Stimulated activated CD8-positive, alpha-beta memory T cell treated with anti-CD3 and anti-CD28 coated beads, Interleukin-7, amount 100 ng/mL, for 24 hours (primary cell): Measurements from ENCODE around the gene DISP3.

Experiments used
- DNase-seq: peaks from one replicate; pipeline ENCODE4 v3.0.0-alpha.2; 2020; ENCODE audit warnings: low read depth

The DISP3 gene

DNA sequence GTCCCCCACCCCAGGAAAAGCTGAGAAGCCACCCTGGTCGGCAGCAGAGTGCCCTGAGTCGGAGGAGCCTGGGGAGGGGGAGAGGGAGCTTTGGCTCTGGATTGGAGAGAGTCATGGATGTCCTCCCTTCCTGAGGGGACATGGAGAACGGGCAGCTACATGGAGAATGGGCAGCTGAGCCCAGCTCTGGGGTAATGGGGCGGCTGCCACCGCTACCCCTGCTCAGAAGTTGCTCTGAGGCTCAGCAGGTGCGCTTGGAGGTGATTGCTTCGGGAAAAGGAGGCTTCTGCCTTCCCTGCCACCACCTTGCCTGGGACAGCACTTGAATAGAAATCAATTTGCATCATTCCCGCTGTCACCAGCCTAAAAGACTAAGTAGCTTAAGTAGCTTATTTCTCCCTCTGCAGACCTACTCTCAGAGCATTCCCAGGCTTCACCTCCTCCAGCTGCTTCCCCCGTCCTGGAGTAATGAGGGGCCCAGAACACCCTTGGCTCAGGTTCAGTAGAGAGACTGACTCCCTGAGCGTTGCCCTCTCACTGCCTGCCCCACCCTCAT is 8.3 kb downstream of the DISP3 start:
- DNase-seq = no peak

DNA sequence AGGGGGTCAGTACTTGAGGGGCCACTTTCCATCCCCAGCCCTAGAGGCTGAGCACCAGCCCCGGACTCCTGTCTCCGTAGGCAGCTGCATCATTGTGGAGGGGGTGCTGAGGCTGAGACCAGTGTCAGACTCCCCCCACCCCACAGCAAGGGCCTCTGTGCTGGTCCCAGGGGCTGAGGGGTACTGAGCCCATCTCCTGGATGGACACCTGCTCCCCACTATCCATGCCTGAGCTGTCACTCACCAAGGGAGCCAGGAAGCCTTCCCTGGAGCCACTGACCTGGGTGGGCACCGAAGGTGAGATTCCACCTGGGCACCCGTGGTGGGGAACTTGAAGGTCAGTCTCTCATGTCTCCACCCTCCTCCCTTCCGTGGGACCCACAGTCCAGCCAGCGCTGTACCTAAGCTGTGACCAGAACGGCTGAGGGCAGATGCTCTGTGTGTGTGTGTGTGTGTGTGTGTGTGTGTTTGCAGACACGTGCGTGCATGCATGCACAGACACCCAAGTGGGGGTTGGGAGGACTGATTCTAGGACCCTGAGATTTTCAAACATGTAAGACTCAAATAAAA is 9.3 kb downstream of the DISP3 start:
- no peak for DNase-seq

DNA sequence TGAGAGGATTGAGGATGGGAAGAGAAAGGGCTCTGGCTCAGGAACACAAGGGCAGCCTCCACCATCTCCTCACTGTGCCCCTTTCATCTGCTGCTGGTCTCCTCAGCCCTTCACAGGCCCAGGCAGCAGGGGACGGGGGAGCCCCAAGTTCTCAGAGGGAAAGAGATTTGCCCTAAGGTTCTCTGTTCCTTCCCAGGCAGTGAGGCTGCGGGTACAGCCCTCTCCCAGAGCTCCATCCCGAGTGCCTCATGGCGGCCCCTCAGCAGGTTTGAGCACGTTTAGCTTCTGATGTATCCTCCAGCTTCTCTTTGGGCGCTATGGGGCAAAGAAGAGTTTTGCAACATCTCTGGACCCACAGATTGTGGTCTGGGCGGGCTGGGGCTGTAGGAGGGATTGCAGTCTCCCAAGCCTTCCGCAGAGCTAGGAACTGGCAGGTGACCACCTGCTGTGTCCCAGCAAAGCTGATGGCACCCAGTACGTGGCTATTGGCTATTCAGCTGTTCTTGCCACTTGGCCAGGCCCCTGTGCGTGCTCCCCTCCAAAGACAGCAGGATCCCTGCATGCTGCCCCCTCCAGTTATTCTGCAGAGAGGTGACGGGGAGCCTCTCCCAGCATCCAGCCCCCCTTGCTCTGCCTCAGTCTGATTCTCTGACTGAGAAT is 10.1 kb downstream of the DISP3 start:
- DNase-seq = no peak

DNA sequence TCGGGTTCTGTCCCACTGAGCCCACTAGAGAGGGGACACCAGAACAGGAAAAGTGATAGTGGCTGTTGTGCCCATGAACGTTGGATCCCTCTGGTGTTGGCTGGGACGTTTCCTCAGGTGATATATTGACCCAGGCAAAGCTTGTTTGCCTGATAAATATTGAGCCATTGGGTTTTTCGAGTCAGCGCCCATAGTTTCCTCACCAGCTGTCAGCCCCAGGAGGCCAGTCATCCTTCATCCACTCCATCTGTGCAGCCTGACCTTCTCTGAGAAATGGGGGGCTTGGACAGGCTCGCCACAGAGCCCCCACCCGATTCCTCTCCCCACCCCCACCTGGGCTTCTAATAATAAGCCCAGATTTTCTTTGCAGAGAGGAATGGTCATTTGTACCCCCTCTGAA is 13.3 kb downstream of the DISP3 start:
- DNase-seq = no peak

DNA sequence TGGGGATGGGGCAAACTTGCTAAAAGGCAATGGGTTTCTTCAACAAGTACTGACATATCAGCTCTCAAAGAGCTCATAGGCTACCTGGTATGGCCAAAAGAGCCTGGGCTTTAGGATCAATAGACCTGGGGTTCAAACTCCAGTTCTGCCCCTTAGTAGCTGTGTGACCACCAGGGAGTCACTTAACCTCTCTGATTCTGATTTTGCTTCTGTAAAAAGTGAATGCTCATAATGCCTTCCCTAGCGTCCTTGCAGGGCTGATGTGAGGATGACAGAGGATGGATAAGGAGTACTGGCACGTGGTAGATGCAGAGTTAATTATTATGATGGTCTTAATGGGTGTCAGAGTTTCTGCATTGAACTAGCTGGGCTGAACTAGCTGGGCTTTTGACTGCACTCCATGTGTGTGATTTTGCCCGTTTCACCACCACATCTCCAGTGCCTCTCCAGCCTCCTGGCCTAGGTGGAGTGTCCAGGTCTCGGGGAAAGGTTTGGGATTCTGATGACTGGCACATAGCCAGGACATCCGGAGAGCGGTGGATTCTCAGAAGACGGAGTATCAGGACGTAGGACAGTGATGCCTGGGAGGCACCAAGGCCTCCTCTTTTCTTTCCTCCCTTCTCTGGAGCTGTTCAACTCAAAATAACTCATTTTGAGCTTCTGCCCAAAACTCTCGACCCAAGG is 15.2 kb downstream of the DISP3 start:
- no peak for DNase-seq

DNA sequence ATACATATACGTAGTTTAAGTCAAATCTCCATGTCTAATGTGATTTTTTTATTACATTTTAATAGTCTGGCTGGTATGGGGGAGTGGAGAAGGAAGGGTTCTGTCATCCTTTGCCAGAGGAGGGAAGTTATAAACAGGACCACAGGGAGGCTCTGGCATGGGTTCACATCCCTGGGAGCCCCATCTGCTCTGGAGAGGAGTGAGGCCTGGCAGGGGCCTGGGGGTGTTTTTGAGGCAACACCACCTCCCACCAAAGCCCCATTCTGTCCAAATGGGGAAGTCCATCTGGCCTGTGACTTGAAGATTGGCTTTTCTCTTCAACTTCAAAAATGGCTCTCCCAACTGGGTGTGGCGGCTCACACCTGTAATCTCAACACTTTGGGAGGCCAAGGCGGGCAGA is 15.8 kb downstream of the DISP3 start:
- DNase-seq = no peak

DNA sequence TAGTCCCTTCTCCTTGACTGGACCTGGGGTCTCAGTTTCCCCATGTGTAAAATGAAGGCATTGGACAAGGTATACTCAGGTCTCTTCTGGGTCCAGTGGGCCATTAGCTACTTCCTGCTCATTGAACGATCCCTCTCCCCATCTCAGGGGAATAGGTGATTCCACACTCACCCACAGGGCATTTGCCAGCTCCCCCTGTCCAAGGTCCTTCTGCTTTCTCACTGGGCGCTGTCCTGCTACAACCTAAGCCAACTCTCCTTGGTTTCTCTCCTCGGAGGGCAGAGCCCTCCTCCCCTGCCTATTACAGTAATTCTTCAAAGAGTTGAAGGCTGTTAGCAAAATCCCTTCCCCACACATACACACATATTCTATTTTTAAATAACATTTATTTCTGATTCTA is 16.6 kb downstream of the DISP3 start:
- no peak for DNase-seq

DNA sequence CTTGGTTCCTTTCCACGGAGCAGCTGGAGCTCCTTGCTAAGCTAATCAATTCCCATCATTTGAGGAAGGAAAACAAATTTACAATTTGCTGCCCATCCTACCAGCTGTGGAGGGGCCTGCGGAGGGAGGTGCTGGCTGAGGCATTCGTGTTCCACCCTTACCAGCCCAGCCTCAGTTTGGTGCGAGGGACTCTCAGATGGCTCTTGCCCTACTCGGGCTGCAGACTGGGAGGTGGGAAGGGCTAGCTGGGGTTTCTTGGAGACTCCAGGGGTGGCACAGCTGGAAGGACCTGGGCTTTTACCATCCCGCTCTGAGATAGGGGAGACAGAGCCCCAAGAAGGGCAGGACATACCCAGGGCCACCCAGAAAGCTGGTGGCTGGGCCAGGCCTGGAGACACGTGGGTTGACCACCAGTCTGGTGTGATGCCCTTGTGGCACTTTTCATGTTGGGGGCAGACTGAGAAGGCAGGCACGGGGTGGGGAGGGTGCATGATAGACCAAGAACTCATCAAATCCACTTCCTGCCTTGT is 17.7 kb downstream of the DISP3 start:
- DNase-seq = no peak

DNA sequence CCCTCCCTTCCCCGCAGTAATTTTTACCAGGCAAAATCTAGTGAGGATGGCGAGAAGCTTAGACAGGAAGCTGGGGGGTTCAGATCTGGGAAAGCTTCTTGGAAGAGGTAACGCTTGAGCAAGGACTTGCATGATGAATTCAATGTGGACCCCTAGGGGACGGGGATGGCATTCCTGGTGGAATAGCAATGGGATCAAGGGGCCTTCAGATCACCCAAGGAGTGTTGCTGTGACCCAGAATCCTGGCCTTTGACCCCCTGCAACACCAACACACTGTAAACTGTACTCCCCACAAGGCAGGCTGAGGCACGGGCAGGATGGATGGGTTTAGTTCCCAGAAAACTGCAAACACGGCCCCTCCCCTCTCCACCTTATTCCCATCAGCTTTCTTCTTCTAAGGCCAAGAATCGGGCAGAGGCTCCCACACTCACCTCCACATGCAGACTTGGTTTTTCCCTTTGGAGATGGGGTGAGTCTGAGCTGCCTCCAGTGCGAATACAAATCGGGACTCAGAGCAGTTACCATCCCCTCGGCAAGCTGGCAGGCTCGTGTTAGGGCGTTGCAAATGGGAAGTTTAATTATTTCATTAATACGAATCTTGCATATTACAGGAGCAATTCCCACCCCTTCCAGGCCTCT is 20.1 kb downstream of the DISP3 start:
- DNase-seq = no peak

DNA sequence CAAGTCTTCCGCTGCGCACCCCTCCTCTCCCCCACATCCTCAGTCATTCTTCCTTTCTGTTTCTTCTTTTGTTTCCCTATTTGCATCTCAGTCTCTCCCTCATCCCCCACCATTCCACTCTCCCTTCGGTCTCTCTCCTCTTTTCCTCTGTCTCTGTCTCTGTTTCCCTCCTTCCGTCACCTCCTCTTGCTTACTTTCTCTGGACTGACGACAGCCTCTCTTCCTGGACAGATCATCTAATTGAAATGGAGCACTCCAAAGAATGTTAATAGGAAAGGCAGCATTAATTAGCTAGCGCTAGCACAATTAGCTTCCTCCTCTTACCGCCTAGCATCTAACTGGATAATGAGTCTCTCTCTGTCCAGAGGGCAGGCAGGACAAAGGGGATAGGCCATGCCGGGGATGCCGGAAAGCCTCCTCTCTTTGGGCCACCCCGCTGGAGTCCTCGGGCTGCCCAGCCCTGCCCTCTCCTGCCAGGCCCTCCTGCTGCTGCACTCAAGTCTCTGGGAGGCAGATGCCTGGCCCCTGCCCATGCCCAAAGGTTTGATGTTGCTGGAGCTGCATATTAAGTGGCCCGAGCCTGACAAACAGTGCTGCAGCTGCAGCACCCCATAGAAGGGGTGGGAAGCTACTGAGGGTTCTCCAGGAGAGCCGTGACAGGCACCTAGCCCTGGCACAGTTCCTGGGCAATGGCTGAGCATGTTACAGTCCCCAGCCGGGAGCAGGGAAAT is 20.8 kb downstream of the DISP3 start:
- no peak for DNase-seq

DNA sequence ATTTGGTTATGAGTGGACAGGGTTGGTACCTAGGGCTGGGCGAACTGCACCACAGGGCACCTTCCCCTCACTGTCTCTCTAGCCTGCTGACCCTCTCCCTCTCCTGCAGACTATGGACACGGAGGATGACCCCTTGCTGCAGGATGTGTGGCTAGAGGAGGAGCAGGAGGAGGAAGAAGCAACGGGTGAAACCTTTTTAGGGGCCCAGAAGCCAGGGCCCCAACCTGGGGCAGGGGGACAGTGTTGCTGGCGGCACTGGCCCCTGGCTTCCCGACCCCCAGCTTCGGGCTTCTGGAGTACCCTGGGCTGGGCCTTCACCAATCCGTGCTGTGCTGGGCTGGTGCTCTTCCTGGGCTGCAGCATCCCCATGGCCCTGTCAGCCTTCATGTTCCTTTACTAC is 21.9 kb downstream of the DISP3 start:
- DNase-seq = no peak

DNA sequence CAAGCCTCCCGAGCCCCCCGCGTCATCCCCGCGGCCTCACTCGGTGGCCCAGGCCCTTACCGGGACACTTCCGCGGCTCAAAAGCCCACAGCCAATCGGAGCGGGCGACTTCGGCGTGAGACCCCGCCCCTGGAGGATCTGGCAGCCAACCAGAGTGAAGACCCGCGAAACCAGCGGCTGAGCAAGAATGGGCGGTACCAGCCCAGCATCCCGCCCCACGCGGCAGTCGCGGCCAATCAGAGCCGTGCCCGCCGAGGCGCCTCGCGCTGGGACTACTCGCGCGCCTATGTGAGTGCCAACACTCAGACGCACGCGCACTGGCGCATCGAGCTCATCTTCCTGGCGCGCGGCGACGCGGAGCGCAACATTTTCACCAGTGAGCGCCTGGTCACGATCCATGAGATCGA is 22.5 kb downstream of the DISP3 start:
- no peak for DNase-seq

DNA sequence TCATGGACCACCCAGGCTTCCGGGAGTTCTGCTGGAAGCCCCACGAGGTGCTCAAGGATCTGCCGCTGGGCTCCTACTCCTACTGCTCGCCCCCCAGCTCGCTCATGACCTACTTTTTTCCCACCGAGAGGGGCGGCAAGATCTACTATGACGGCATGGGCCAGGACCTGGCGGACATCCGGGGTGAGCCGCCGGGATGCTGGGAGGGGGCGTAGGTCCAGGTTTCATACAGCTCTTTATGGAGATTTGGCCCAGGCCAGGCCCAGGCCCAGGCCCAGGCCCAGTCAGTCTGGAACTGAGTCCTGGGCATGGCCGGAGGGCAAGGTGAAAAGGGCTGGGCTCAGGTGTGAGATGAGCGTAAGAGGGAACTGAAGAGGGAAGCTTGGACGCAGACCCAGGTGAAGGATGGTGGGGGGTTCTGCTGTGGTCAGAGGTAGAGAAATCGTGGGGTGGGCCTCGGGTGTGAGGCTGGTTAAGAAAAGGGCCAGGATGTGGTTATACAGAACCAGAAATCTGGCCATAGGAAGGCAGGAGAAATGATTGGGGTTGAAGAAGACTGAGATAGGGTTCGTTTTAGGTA is 23.0 kb downstream of the DISP3 start:
- no peak for DNase-seq

DNA sequence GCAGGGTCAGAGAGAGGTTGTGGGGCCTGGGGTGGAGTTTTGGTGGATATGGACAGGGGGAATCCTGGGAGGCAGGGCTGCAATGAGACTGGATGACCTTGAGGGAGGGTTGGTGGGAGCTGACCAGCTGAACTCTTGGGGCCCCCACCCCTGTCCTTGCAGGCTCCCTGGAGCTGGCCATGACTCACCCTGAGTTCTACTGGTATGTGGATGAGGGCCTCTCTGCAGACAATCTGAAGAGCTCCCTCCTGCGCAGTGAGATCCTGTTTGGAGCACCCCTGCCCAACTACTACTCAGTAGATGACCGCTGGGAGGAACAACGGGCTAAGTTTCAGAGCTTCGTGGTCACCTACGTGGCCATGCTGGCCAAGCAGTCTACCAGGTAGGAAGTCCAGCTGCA is 23.6 kb downstream of the DISP3 start:
- no peak for DNase-seq

DNA sequence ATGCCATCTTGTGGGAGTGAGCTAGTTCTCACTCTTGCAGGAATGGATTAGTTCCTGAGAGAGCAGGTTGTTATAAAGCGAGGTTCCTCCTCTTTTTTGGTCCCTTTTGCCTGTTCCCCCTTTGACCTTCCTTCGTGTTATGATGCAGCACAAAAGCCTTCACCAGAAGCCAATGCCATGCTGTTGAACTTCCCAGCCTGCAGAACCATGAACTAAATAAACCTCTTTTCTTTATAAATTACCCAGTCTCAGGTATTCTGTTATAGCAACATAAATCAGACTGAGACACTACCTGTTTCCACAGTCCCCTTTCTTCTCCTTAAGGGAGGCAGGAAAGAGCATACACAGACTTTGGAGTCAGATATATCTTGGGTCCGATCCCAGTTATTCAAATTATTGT is 25.6 kb downstream of the DISP3 start:
- no peak for DNase-seq

DNA sequence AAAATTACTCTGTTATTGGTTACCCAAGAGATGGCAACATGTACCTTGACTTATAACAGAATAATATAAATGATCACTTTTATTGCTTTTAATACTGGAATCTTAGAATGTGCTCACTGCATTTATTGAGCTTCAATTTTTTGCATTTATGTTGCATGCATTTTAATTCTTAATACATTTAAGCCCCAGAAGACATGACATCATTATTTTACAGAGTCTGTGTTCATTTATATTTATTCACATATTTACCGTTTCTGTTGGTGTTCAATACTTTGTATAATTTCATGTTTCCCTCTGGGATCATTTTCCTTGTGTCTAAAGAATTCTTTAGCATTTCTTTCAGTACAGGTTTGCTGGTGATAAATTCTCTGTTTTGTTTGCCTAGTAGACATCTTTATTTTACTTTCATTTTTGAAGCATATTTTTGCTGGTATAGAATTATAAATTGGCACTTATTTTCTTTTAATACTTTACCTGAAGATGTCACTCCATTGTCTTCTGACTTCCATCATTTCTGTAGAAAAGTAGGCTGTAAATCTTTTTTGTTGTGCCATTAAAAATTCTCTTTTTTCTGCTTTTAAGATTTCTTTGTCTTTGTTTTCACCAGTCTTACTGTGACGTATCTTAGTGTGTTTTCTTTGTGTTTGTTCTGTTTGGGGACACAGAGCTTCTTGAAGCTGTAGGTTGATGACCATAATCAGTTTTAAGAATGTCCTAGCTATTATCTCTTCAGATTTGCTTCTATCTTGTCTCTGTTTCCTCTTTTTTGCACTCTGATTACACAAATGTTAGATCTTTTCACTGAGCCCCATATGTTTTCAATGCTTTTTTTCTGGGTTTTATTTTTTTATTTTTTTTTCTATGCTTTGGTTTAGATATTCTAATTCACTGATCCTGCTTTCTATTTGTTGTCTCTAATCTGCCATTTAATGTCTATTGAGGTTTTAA is 26.9 kb downstream of the DISP3 start:
- no peak for DNase-seq

DNA sequence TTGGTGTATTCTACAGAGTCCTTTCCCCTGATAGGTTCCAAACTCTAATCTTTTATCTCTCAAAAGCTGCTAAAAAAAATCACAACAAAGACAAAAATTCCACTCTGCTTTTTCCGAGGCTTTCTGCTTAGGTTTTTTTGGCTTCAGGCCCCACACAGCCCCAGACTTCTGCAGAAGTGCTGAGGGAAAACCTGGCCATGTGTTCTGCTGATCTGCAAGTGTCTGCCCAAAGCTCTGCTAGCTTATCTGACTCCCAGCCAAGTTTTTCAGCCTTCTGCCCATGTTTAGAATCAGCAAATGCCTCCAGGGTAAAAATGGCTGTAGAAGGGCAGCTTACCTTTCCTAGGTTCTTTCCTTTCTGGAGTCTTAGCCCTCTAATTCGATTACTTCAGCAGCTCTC is 28.4 kb downstream of the DISP3 start:
- no peak for DNase-seq

DNA sequence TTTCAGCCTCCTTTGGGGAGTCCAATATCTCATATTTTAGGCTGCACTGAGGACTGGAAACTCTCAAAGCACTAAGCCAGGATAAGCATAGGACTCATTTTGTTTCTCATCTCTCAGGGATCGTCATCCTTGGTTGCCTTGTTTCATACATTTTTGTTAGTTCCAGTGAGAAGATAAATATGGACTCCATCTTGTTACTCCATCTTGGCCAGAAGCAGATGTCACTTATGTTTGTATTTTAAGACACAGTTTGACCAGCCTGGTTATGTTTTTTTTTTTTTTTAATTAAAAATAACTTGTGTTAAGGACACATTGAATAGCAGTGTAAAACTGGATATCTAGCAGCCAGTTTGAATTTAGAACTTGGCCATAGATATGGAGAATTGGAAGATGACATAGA is 34.7 kb downstream of the DISP3 start:
- DNase-seq = no peak

DNA sequence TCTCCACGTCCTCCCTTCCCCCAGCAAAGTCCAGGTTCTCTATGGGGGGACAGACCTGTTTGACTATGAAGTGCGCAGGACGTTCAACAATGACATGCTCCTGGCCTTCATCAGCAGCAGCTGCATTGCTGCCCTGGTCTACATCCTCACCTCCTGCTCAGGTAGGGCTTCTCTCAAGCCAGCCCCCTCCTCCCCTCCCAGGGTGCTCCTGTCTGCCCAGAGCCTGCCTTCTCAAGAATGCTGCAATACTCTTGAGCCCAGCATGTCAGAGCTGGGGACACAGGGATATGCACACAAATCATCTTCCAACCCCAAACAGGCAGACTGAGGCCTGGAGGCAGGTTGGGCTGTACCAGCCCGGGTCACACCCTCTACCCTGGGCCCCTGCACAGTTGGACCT is 35.4 kb downstream of the DISP3 start:
- DNase-seq = no peak
